GM19239 (cell line): ENCODE data around the gene HOMER3.
"Not testable (repeated sequence)": the region's sequence is repeated elsewhere in the genome, so short reads cannot be mapped to it uniquely, and the experiment has no call there.

Experiments used
- DNase-seq: peaks from one replicate; pipeline ENCODE4 v3.0.0; 2011; ENCODE audit warnings: low spot score; ENCODE audit not compliant: insufficient read length
- FAIRE-seq: peaks from 2 replicates; lab custom pipeline; 2011; peaks lifted over from hg19 to GRCh38; lab: Jason Lieb, UNC

The HOMER3 gene

DNA sequence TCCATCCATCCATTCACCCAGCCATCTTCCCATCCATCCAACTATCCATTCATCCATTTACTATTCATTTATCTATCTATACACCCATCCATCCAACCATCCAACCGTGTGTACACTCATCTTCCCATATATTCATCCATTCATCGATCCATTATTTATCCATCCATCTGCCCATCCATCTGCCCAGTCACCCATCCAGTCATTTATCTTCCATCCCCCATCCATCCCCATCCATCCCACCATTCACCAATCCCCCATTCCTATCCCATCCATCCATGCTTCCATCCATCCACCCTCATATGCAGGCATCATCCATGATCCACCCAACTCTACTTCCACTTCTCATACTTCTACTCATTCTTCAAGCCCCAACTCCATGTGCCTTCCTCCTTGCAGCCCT is 14.0 kb upstream of the HOMER3 start:
- DNase-seq (no peak), FAIRE-seq (no peak)

DNA sequence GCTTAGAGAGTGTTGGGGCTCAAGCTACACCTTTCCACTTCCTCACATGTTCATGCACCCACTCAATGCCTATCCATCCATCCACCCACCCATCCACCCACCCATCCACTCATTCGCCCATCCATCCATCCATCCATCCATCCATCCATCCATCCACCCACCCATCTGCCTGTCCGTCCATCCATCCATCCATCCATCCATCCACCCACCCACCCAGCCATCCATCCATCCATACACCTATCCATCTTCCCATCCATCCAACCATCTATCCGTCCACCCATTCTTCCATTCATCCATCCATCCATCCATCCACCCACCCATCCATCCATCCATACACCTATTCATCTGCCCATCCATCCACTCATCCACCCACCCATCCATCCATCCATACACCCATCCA is 13.1 kb upstream of the HOMER3 start:
- no peak for FAIRE-seq
- no peak for DNase-seq

DNA sequence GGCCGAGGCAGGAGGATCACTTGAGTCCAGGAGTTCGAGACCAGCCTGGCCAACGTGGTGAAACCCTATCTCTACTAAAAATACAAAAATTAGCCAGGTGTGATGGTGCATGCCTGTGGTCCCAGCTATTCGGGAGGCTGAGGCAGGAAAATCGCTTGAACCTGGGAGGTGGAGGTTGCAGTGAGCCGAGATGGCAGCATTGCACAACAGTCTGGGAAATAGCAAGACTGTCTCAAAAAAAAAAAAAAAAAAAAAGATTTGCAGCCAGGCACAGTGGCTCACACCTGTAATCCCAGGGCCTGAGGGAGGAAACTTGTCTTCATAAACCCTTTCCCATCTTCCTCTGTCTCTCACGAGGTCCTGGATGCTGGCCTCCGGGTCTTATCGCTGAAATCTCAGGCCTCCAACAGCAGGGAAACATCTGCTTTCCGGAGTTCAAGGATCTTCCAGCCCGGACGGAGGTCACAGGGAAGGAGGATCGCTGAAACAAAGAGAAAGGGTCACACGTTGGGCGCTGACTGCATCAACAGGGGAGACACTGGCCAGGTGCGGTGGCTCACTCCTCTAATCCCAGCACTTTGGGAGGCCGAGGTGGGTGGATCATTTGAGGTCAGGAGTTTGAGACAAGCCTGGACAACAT is 11.5 kb upstream of the HOMER3 start:
- not testable (repeated sequence) for DNase-seq, FAIRE-seq

DNA sequence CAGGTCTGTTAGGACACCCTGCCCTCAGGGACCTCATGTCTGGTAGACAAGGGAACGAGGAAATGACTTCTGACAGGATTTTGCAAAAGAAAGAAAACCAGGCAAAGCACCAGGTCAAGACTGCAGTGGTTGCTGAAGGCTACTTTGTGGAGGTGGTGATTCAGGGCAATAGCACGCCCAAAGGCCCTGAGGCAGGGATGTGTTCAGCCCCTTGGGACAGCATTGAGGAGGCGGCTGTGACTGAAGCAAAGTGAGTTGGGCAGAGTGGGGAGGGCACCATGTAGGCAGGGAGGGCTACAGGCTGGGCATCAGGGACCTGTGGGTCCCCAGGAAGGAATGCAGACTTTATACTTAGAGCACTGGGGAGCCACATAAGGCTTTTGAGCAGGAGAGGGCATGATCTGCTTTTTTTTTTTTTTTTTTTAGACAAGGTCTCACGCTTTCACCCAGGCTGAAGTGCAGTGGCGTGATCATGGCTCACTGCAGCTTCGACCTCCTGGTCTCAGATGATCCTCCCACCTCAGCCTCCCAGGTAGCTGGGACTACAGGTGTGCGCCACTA is 10.8 kb upstream of the HOMER3 start:
- DNase-seq (no peak), FAIRE-seq (no peak)

DNA sequence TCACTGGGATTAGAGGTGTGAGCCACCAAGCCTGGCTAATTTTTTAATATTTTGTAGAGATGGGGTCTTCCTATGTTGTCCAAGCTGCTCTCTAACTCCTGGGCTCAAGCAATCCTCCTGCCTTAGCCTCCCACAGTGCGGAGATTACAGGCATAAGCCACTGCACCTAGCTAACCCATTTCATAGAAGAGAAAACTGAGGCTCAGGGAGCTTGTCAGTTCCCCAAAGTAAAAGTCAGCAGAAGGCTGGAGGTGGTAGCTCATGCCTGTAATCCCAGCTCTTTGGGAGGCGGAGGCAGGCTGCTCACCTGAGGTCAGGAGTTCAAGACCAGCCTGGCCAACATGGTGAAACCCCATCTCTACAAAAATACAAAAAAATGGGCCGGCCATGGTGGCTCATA is 8.8 kb upstream of the HOMER3 start:
- no peak for DNase-seq
- FAIRE-seq: no peak

DNA sequence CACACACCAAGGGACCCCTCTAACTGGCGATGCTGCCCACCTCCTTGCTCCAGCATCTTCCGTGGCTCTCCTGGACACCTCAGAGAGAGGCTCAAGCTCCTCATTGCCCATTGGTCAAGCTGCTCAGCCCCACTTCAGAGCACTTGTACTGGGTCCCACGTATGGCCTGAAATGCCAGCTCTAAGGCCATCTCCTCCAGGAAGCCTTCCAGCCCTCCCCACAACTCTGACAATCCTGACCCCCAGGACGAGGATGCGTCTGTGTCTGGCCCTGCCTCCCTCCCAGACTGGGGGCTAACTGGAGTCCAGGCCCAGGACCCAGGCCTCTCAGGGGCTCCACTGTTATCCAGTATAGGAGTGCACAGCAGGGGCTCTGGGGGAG is 7.9 kb upstream of the HOMER3 start:
- FAIRE-seq (no peak), DNase-seq (no peak)

DNA sequence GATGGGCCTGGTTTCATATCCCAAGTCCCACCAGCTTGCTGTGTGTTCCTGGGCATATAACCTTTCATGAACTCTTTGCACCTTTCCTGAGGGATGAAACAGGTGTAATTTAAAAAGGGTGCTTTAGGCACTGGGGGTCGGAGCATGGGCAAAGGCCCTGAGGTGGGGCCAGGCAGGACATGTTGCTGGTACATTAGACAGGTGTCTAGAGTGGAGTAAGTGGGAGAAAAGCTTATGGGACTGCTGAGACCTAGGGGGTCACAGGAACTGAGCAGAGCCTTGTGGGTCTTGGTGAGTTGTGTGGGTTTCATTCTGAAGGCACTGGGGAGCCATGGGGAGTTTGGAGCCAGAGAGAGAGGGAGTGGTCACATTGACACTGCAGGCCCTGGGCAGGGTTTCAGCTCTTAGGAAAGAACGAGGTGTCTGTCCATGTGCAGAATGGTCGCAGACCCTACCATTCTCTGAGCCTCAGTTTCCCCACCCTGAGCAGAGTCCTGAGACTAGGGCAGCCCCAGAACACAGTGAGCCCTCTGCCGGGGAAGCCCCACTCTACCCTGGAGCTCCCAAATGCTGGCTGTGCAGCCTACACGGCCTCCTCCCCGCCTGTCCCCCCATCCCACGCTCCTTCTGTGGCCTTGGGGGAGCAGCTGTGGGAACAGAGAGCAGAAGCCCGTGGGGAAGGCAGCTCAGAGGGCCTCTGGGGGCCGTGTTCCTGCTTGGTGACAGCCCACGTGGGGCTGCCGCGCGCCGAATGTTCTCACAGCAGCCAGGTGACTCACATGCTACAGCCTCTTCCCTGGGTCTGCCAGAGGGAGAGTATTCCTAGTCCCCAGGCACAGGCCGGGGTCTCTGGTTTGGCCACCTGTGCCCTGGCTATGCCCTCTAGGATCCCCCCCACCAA is 7.3 kb upstream of the HOMER3 start:
- DNase-seq: no peak
- FAIRE-seq: no peak

DNA sequence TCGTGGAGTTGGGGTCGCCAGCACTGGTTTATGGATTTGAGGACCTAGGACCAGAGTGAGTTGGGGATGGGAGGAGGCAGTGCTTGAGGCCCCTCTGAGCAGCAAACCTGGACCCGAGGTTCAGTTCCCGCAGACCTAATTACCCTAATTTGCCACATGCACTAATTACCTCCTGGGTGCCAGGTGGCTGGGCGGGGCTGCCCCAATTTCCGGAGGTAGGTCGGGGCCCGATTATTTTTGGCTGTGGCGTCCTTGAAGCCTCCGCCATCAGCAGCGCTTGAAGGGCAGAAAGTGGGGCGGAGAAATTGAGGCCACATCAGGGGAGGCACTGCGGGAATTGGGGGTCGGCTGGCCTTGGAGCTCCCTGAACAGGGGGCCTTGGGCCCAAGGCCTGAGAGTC is 5.9 kb upstream of the HOMER3 start:
- DNase-seq: no peak
- FAIRE-seq: no peak

DNA sequence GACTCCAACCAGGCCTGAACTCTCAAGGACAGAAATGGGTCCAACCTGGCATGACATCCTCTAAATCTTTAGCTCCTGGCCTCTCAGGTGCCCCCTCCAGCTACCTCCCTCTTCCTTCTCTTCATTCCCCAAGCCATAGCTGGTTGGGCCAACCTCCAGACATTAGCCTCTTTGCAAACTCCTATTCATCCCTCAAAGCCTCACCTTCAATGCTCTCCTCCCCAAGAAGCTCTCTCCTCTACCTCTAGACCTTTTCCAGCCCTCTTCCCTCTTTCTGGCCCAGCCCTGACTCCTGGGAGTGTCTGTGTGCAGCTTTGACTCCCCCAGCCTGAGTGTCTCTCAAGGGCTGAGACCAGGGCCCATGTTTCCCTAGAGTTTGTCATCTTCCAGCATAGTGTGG is 5.3 kb upstream of the HOMER3 start:
- no peak for FAIRE-seq
- DNase-seq: no peak

DNA sequence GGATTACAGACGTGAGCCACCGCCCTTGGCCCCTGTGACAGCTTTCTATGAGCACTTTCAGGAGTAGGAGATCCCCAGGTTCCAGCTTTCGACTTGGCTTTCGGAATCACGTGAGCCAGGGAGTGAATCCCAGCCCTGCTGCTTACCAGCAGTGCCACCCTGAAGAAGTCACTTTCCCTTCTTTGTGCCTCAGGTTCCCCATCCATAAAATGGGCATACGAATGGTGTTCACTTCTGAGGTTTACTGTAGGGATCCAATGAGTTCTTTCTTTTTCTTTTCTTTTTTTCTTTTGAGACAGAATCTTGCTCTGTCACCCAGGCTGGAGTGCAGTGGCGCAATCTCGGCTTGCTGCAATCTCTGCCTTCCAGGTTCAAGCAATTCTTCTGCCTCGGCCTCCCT is 4.3 kb upstream of the HOMER3 start:
- no peak for FAIRE-seq
- no peak for DNase-seq

DNA sequence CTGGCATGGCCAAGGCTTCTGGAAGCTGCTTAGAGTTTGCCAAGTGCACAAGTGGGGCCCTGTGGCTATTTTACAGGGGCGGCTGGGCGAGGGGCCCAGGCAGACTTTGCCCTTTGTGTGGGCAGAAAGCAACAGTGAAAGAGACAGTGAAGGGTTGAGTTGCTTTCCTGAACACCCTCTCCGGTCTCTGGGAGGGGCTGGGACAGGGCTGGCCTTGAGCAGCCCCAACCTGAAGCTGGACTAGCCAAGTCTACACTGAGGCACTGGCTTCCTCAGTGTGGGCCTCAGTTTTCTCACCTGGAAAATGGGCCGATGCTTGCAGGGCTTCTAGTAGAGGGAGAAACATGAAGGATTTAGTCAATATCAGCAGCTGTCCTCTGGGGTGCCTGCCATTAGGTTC is 2.4 kb upstream of the HOMER3 start:
- FAIRE-seq (no peak), DNase-seq (no peak)

DNA sequence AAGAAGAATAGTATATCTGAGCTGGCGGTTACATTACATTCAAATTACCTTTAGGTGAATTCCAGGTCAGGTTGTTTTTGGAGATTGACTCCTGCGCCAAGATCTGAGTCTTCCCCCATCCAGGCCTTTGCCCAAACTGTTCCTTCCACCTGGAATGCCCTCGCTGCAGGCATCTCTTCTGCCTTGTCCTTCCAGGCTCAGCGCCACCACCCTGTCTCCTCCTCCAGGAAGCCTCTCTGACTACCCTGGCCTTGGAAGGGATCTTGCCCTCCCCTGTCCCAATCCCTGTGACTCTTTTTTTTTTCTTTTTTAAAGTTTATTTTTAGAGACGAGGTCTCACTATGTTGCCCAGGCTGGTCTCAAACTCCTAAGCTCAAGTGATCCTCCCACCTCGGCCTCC is 1.7 kb upstream of the HOMER3 start:
- FAIRE-seq: no peak

DNA sequence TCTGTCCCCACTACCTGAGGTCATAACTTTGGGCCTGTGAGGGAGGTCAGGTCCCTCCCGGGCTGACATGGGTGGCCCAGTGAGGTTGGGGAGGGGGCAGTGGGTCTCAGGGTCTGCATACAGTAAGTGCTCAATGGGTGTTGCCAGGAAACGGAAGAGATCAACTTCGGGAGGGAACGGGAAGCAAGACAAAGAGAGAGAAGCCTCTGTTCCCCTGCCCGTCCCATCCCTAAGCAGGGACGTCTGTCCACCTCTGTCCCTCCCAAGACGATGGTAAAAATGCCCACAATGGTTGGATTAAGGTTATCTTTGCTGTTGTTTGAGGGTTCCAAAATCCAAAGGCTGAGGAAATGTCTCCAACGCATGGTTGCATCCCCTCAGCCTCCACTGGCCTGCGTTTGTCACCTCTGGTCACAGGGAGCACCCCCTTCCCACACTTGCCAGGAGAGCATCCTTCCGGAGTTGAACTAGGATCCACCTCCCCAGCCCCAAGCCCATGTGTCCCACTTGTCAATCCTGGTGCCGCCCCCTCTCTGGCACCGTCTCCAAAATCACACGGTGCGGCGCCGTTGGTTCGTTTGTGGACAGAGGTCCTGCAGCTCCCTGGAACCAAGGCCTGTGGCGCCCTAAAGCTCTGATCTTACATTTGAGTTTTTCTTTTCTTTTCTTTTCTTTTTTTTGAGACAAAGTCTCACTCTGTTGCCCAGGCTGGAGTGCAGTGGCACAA is 774 bp upstream of the HOMER3 start:
- no peak for FAIRE-seq
- no peak for DNase-seq

More for the DNA sequence above, 1.7 kb upstream of the HOMER3 start:
- no peak for DNase-seq

DNA sequence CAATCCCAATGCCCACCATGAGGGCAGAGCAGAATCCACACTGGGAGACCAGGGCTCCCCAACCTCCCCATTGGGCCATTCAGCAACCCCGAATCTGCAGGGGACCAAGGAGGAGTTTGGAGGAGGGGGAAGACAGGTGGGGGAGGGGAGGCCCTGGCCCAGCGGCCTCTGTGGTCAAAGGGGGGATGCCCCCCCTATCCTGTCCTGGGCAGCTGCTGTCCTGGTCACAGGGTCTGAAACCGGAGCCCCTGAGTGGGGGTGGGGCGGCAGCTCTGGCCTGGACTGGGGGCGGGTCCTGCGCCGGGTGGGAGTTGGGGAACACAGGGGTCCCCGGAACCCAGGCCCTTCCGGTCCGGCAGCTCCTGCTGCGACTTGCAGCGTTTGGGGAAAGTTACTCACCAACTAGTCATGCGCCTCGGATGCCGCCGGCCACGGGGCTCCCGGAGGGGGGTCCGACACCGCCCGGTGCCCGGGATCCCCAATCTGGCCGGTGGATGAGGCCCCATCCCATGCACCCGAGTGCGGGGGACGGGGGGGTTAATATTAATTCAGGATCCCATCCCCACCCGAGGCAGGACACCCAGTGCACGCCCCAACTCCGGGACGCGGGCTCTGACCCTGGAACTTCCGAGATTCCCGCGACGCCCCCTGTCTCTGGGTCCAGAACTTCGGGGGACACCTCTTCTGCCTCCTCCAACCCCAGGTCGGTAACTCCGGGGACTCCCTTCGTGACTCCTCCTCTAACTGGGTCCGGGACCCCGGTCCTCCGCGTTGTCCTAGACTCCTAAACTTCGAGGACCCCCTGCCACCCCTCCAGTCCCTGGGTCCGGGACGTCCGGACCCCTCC is 872 bp downstream of the HOMER3 start:
- FAIRE-seq (no peak), DNase-seq (no peak)

DNA sequence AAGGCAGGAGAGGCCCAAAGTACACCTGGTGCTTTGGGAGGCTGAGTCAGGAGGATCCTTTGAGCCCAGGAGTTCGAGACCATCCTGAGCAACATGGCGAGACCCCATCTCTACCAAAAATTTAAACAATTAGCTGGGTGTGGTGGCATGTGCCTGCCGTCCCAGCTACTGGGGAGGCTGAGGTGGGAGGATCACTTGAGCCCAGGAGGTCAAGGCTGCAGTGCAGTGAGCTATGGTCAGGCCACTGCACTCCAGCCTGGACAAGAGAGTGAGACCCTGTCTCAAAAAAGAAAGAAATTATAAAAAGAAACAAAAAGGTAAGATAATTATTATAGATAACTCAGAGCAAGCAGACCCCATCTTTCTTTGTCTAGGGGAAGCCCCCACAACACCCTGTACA is 1.9 kb downstream of the HOMER3 start:
- FAIRE-seq (no peak), DNase-seq (no peak)

DNA sequence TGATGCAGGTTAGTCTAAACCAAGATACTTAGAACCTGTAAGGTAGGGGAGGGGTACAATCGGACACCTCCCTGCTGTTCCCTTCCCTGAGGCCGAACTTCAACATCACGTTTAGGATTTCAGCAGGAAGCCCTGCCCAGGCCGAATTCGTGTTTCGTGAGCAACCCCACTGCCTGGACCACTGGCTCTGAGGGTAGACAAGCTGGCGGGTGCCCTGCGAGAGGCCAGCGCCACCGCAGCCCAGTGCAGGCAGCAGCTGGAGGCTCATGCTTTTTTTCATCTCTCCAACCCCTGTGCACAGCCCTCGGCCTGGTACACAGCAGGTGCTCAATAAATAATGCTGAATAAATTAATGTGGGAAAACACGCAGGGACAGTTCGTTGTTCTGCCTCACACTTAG is 7.7 kb downstream of the HOMER3 start:
- no peak for DNase-seq
- no peak for FAIRE-seq

DNA sequence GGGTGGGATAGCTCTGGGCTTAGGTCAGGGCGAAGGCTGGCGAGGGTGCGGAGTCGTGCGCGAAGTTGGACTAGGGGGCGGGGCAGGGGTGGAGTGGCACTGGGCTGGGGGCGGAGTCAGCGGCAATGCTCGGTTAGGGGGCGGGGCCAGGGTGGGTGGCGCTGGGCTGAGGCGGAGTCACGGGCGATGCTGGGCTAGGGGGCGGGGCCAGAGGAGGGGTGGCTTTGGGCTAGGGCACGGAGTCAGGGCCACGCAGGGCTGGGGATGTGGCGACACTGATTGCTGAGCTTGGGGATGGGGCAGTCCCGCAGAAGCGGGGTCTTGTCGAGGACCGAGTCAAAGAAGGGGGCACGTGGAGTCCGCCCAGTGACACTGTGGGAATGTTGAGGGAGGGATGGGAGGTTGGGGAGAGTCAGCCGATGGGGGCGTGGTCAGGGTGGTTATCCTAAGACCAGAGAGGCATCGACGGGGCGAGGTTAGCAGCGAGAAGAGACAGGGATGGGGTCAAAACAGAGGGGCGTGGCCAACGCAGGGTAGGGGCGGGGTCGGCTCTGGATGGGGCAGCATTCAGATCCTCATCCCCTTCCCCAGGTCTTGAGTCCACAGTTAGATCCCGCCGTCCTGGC is 8.7 kb downstream of the HOMER3 start:
- peak; percentile 85 for DNase-seq
- FAIRE-seq: no peak

DNA sequence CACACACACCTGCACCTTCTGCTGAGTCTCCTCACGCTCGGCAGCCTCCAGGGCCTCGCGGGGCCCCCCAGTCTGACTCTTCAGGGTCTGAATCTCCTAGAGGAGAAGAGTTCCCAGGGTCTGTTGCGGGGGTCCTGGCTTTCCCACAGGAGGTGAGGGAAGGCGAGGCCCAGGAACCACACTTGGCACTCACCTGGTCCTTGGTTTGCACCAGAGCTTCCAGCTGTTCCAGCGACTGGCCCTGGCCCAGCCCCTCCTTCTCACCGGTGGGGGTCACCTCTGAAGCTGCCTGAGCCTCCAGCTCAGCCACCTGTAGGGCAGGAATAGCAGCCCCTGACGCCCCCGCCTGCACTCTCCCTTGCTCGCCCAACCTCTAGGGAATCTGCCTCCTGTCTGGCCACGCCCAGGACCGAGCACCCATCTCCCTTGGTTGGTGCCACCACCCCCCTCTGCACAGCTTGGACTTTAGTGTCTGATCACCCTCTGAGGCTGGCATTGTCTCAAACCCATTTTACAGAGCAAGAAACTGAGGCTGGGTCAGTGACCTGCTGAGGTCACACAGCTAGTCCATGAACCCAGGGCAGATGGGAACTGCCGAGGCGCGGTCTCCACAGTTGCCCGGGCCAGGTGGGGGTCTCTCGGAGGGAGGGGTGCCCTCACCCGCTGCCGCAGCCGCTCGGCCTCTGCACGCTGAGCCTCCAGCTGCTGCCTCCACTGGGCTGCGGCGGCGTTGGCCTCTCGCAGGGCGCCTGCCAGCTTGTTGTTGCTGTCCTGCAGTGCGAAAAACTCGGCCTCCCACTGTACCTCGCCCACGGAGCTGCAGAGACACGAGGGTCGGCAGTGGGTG is 9.5 kb downstream of the HOMER3 start:
- FAIRE-seq (no peak), DNase-seq (no peak)

DNA sequence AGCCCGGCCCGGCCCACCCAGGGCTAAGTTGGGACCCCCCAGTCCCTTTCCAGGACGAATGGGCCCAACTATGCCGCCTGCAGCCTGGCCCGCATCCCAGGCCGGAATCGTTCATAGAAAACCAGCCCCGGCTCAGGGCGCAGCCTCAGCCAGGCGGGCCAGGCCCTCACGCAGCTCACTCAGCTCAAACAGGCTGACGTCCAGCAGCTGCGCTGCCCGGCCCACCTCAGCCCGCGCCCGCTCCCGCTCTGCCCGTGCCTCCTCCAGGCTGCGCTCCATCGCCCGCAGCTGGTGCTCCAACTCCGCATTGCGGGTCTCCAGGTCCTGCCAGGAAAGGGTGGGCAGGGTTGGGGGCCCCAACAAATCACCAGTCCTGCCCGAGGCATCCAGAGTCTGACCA is 11.7 kb downstream of the HOMER3 start:
- FAIRE-seq (no peak), DNase-seq (no peak)
